Measurements from ENCODE around the gene CYP3A5.

Gene CYP3A5

GRCh38 chr7:99615989-99616358 lies 63.8 kb downstream of the CYP3A5 start:
- no peak for DNase-seq (ENCODE audit: low read depth)

- no peak for DNase-seq (ENCODE audit: low read depth)
These were observed 65.3 kb downstream of the CYP3A5 start for GRCh38 chr7:99614495-99614894.

GRCh38 chr7:99607548-99607947 lies 72.2 kb downstream of the CYP3A5 start:
- DNase-seq (ENCODE audit: low read depth): no peak

- DNase-seq (ENCODE audit: low read depth): no peak
These were observed 73.3 kb downstream of the CYP3A5 start for GRCh38 chr7:99606531-99606930.

- no peak for DNase-seq (ENCODE audit: low read depth)
These were observed 74.3 kb downstream of the CYP3A5 start for GRCh38 chr7:99605527-99605926.

GRCh38 chr7:99601656-99602310 lies 78.0 kb downstream of the CYP3A5 start:
- no peak for DNase-seq (ENCODE audit: low read depth)

GRCh38 chr7:99599836-99600235 lies 80.0 kb downstream of the CYP3A5 start:
- DNase-seq (ENCODE audit: low read depth): no peak

Data from stimulated activated CD8-positive, alpha-beta memory T cell treated with anti-CD3 and anti-CD28 coated beads, Interleukin-4, amount 100 ng/mL, for 24 hours (primary cell).